IMR-90 (cell line): ENCODE data around the gene MPV17. TPM values are rescaled to one million over a fixed set of nuclear protein-coding genes. Genes with fewer than 3 reads are reported as not detected.

Experiments used
- ATAC-seq: fragments of 200-7000 bp; cut with Tn5 transposase; 2 replicates; pipeline ENCODE4 v1.9.1; 2020; ENCODE audit warnings: low read depth, mild to moderate bottlenecking, moderate library complexity
- BruUV-seq: library from RNA; stranded (reverse); fragments of 400-500 nt; replicated peaks from 2 replicates; lab custom pipeline; 2021; lab: Mats Ljungman, UMichigan
- CTCF ChIA-PET: fragments of 300-600 bp; formaldehyde crosslinking; extraction: SDS; loops from one replicate; lab custom pipeline; 2021; ENCODE audit warnings: antibody characterized with exemption; lab: Yijun Ruan, JAX
- POLR2A ChIA-PET: fragments of 300-600 bp; sonication (Branson Sonifier 250); formaldehyde crosslinking; loops from one replicate; lab custom pipeline; 2022; ENCODE audit warnings: antibody characterized with exemption; ENCODE audit not compliant: unreplicated experiment; lab: Charles Lee
- DNase-seq: peaks from one replicate; pipeline ENCODE4 v3.0.0; 2013
- H2AFZ ChIP-seq: replicated peaks from 2 replicates; pipeline ENCODE3; 2013; ENCODE audit warnings: low read length, mild to moderate bottlenecking; ENCODE audit not compliant: poor library complexity
- H2AK5ac ChIP-seq: 2 replicates; pipeline ENCODE4 v1.6.1; 2013; ENCODE audit warnings: low read depth, low read length, inconsistent platforms
- H2AK9ac ChIP-seq: replicated peaks from 2 replicates; pipeline ENCODE3; 2013; ENCODE audit warnings: mild to moderate bottlenecking, low read depth, low read length, moderate library complexity; ENCODE audit not compliant: poor library complexity
- H2BK120ac ChIP-seq: 2 replicates; pipeline ENCODE4 v1.6.1; 2013; ENCODE audit warnings: low read depth, low read length, inconsistent platforms
- H2BK15ac ChIP-seq: 3 replicates; pipeline ENCODE4 v1.6.1; 2013; ENCODE audit warnings: low read depth, low read length, inconsistent platforms
- H2BK20ac ChIP-seq: 2 replicates; pipeline ENCODE4 v1.6.1; 2013; ENCODE audit warnings: low read depth, mild to moderate bottlenecking, inconsistent platforms, low read length, moderate library complexity
- H2BK5ac ChIP-seq: 2 replicates; pipeline ENCODE4 v1.6.1; 2013; ENCODE audit warnings: mild to moderate bottlenecking, low read depth, low read length, inconsistent platforms; ENCODE audit not compliant: poor library complexity, severe bottlenecking
- H3K14ac ChIP-seq: replicated peaks from 2 replicates; pipeline ENCODE4 v1.6.1; 2013; ENCODE audit warnings: low read depth, low read length, inconsistent platforms
- H3K18ac ChIP-seq: 2 replicates; pipeline ENCODE4 v1.6.1; 2013; ENCODE audit warnings: low read depth, low read length, control low read depth
- H3K23ac ChIP-seq: 2 replicates; pipeline ENCODE4 v1.6.1; 2013; ENCODE audit warnings: low read depth, low read length, inconsistent platforms
- H3K27ac ChIP-seq: 2 replicates; pipeline ENCODE4 v1.5.1; 2013; ENCODE audit warnings: mild to moderate bottlenecking, control low read depth, low read length; ENCODE audit not compliant: insufficient read depth
- H3K27me3 ChIP-seq: 2 replicates; pipeline ENCODE4 v1.6.1; 2013; ENCODE audit warnings: low read length; ENCODE audit not compliant: control insufficient read depth, insufficient read depth
- H3K36me3 ChIP-seq: 2 replicates; pipeline ENCODE4 v1.6.1; 2013; ENCODE audit warnings: low read length, mixed read lengths; ENCODE audit not compliant: control insufficient read depth, insufficient read depth
- H3K4ac ChIP-seq: 2 replicates; pipeline ENCODE4 v1.6.1; 2013; ENCODE audit warnings: low read depth, low read length, inconsistent platforms
- H3K4me1 ChIP-seq: 2 replicates; pipeline ENCODE4 v1.6.1; 2013; ENCODE audit warnings: low read length, mixed read lengths; ENCODE audit not compliant: control insufficient read depth, insufficient read depth
- H3K4me2 ChIP-seq: 2 replicates; pipeline ENCODE4 v1.6.1; 2013; ENCODE audit warnings: low read depth, mild to moderate bottlenecking, control low read depth, low read length, moderate library complexity
- H3K4me3 ChIP-seq: 2 replicates; pipeline ENCODE4 v1.5.1; 2013; ENCODE audit warnings: low read depth, mild to moderate bottlenecking, control low read depth, low read length, moderate library complexity; ENCODE audit not compliant: insufficient read depth
- H3K56ac ChIP-seq: 2 replicates; pipeline ENCODE4 v1.6.1; 2013; ENCODE audit warnings: low read length, inconsistent platforms; ENCODE audit not compliant: insufficient read depth; ENCODE audit errors: extremely low read depth
- H3K79me1 ChIP-seq, 2 experiments: 2 replicates each; pipeline ENCODE4 v1.6.1; 2013; ENCODE audit warnings: low read length in 2 of 2, inconsistent platforms in 1 of 2, low read depth in 1 of 2
- H3K9ac ChIP-seq: 2 replicates; pipeline ENCODE4 v1.6.1; 2013; ENCODE audit warnings: low read depth, low read length, control low read depth
- H3K9me1 ChIP-seq: 2 replicates; pipeline ENCODE4 v1.6.1; 2013; ENCODE audit warnings: low read length, inconsistent platforms; ENCODE audit not compliant: insufficient read depth
- H3K9me3 ChIP-seq: 2 replicates; pipeline ENCODE4 v1.6.1; 2013; ENCODE audit warnings: low read length; ENCODE audit not compliant: control insufficient read depth, insufficient read depth
- H4K20me1 ChIP-seq: 2 replicates; pipeline ENCODE4 v1.6.1; 2013; ENCODE audit warnings: low read length, inconsistent platforms; ENCODE audit not compliant: insufficient read depth
- H4K5ac ChIP-seq: 2 replicates; pipeline ENCODE4 v1.6.1; 2013; ENCODE audit warnings: mild to moderate bottlenecking, low read depth, low read length, control low read depth
- H4K8ac ChIP-seq, 2 experiments: 2 replicates each; pipeline ENCODE4 v1.6.1; 2013; ENCODE audit warnings: low read depth in 2 of 2, low read length in 2 of 2, control low read depth in 1 of 2, inconsistent platforms in 1 of 2
- H4K91ac ChIP-seq: 2 replicates; pipeline ENCODE4 v1.6.1; 2013; ENCODE audit warnings: low read depth, low read length, inconsistent platforms; ENCODE audit not compliant: insufficient read depth
- BHLHE40 ChIP-seq: fragments of 150-350 bp; IDR thresholded peaks from 2 replicates; pipeline ENCODE4 v1.6.1; 2016; ENCODE audit warnings: mild to moderate bottlenecking, low read depth, low read length
- CEBPB ChIP-seq: IDR thresholded peaks from 2 replicates; pipeline ENCODE4 v1.6.1; 2012; ENCODE audit warnings: low read depth, low read length, improper control_type of control experiment
- CHD1 ChIP-seq: IDR thresholded peaks from 2 replicates; pipeline ENCODE4 v1.6.1; 2012; ENCODE audit warnings: low read depth, low read length, improper control_type of control experiment
- ELK1 ChIP-seq: fragments of 150-350 bp; IDR thresholded peaks from 2 replicates; pipeline ENCODE4 v1.6.1; 2016; ENCODE audit warnings: low read depth, mild to moderate bottlenecking, low read length, moderate library complexity, borderline replicate concordance
- MAFK ChIP-seq: IDR thresholded peaks from 2 replicates; pipeline ENCODE4 v1.6.1; 2012; ENCODE audit warnings: low read depth, low read length, improper control_type of control experiment
- MAZ ChIP-seq: IDR thresholded peaks from 2 replicates; pipeline ENCODE4 v1.6.1; 2012; ENCODE audit warnings: low read depth, mild to moderate bottlenecking, low read length, improper control_type of control experiment, moderate library complexity, borderline replicate concordance
- MXI1 ChIP-seq: IDR thresholded peaks from 2 replicates; pipeline ENCODE4 v1.6.1; 2012; ENCODE audit warnings: low read depth, mild to moderate bottlenecking, low read length, moderate library complexity, borderline replicate concordance
- POLR2A ChIP-seq: IDR thresholded peaks from 2 replicates; pipeline ENCODE4 v1.6.1; 2012; ENCODE audit warnings: mild to moderate bottlenecking, low read depth, low read length
- RAD21 ChIP-seq: IDR thresholded peaks from 2 replicates; pipeline ENCODE4 v1.6.1; 2012; ENCODE audit warnings: low read length, improper control_type of control experiment
- RCOR1 ChIP-seq: IDR thresholded peaks from 2 replicates; pipeline ENCODE4 v1.6.1; 2012; ENCODE audit warnings: mild to moderate bottlenecking, low read length, improper control_type of control experiment; ENCODE audit not compliant: insufficient replicate concordance
- WGBS, 2 experiments: methylation state at CpG; one replicate each; pipeline versions ENCODE4 v1.1.5 to v1.1.7; 2013; ENCODE audit warnings: missing lambda C conversion rate in 2 of 2; ENCODE audit not compliant: insufficient read length in 1 of 2; ENCODE audit errors: extremely low coverage in 2 of 2; 5-methylcytosine and 5-hydroxymethylcytosine counted together
- dilution Hi-C: fragments of 300-500 bp; cut with HindIII; formaldehyde crosslinking; loops from one replicate; pipeline ENCODE4 v1.14.3; 2018; ENCODE audit warnings: low sequenced_read_pairs; ENCODE audit not compliant: unreplicated experiment
- in situ Hi-C: fragments of 300-500 bp; cut with MboI; formaldehyde crosslinking; loops from 3 replicates; pipeline ENCODE4 v1.14.3; 2019; ENCODE audit warnings: low sequenced_read_pairs, inconsistent platforms, mixed read lengths
- intact Hi-C: fragments of 100-400 bp; cut with micrococcal nuclease; formaldehyde crosslinking; loops from 2 replicates; pipeline ENCODE4 v1.10.0; 2022
- polyA plus RNA-seq, 3 experiments: library from polyadenylated mRNA; depleted of rRNA; stranded (reverse); fragments of >200 nt; gene quantifications; 2 replicates each; pipeline ENCODE4 v1.2.3, GENCODE V29; 2012; ENCODE audit warnings: low replicate concordance in 1 of 3
- total RNA-seq: library from RNA; depleted of rRNA; stranded (reverse); fragments of >200 nt; gene quantifications from 2 replicates; pipeline ENCODE4 v1.2.3, GENCODE V29; 2012
- TF ChIP-seq, protein P1 (sequence below): conservative IDR thresholded peaks from 2 replicates; pipeline ENCODE4 v1.5.1; 2012; ENCODE audit warnings: mild to moderate bottlenecking, low read depth, low read length, improper control_type of control experiment
- TF ChIP-seq, protein P2 (sequence below): fragments of 150-350 bp; IDR thresholded peaks from 2 replicates; pipeline ENCODE4 v1.6.1; 2017; ENCODE audit warnings: mild to moderate bottlenecking, antibody characterized with exemption, low read length, low read depth

The MPV17 gene
- total and polyA plus RNA-seq, 2 of the 4 experiments (the other 2 are of a cell fraction), result 70.4 to 160 TPM

- Histone ChIP-seq H3K56ac (no peak overlapping the region), H2AFZ (no peak overlapping the region), H3K27ac (no peak overlapping the region), H3K27me3 (peaks cover 56% of the 10 kb centered on the region), H4K20me1 (no peaks in the 10 kb centered on the region), H3K14ac (no peak overlapping the region), H3K4ac (no peak overlapping the region), H3K4me3 (no peak overlapping the region), H3K79me1 (no peaks in the 10 kb centered on the region), H3K36me3 (no peaks in the 10 kb centered on the region), H3K4me2 (no peak overlapping the region), H3K18ac (no peak overlapping the region), H2BK120ac (no peak overlapping the region), H2AK9ac (no peak overlapping the region), H3K9ac (no peak overlapping the region), H2AK5ac (no peak overlapping the region), H3K23ac (no peak overlapping the region), H2BK5ac (no peak overlapping the region), H4K8ac (no peak overlapping the region), H4K5ac (no peak overlapping the region), H2BK20ac (no peak overlapping the region), H3K4me1 (no peaks in the 10 kb centered on the region), H4K91ac (no peak overlapping the region), H3K9me1 (no peaks in the 10 kb centered on the region), H3K9me3 (no peaks in the 10 kb centered on the region), H2BK15ac (no peak overlapping the region)
- no peak for ATAC-seq
- no peak for DNase-seq
- in situ Hi-C loops (no loop called here), intact Hi-C loops (no loop called here), dilution Hi-C loops (no loop called here)
- no CpG with 5 or more reads among the region's 3 CpGs for WGBS, 2 experiments
- ChIA-PET POLR2A (no interaction called here), CTCF (interaction anchor here (0.6 to 2.0 kb wide), 2 partner anchors 10 to 1035 kb away, joined by 5 to 8 read pairs; no protein-coding TSS in a partner anchor)
- no TSS peak for BruUV-seq
- no peak for TF ChIP-seq CEBPB
- no peak for TF ChIP-seq CHD1
- TF ChIP-seq RAD21, result no peak
- TF ChIP-seq MAZ, result no peak
- no peak for TF ChIP-seq RCOR1
- TF ChIP-seq, protein P1, sequence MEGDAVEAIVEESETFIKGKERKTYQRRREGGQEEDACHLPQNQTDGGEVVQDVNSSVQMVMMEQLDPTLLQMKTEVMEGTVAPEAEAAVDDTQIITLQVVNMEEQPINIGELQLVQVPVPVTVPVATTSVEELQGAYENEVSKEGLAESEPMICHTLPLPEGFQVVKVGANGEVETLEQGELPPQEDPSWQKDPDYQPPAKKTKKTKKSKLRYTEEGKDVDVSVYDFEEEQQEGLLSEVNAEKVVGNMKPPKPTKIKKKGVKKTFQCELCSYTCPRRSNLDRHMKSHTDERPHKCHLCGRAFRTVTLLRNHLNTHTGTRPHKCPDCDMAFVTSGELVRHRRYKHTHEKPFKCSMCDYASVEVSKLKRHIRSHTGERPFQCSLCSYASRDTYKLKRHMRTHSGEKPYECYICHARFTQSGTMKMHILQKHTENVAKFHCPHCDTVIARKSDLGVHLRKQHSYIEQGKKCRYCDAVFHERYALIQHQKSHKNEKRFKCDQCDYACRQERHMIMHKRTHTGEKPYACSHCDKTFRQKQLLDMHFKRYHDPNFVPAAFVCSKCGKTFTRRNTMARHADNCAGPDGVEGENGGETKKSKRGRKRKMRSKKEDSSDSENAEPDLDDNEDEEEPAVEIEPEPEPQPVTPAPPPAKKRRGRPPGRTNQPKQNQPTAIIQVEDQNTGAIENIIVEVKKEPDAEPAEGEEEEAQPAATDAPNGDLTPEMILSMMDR, result no peak
- TF ChIP-seq MAFK, result no peak
- no peak for TF ChIP-seq POLR2A
- no peak for TF ChIP-seq MXI1
- no peak for TF ChIP-seq BHLHE40
- TF ChIP-seq, protein P2, sequence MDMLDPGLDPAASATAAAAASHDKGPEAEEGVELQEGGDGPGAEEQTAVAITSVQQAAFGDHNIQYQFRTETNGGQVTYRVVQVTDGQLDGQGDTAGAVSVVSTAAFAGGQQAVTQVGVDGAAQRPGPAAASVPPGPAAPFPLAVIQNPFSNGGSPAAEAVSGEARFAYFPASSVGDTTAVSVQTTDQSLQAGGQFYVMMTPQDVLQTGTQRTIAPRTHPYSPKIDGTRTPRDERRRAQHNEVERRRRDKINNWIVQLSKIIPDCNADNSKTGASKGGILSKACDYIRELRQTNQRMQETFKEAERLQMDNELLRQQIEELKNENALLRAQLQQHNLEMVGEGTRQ, result no peak
- no peak for TF ChIP-seq ELK1
Measured at GRCh38 chr2:27270131-27270530, 52.8 kb downstream of the MPV17 start.
